NCI-H345 treated with DMSO at 0.1 percent for 48 hours (cell line): ENCODE measurements around the gene OARD1.

Source experiments
- DNase-seq: peaks from one replicate; lab custom pipeline; 2025; ENCODE audit not compliant: unreplicated experiment; lab: John Stamatoyannopoulos, UW

The OARD1 gene

GRCh38 chr6:41050536-41050935 is 21.6 kb downstream of the OARD1 start:
- no peak for DNase-seq

DNA sequence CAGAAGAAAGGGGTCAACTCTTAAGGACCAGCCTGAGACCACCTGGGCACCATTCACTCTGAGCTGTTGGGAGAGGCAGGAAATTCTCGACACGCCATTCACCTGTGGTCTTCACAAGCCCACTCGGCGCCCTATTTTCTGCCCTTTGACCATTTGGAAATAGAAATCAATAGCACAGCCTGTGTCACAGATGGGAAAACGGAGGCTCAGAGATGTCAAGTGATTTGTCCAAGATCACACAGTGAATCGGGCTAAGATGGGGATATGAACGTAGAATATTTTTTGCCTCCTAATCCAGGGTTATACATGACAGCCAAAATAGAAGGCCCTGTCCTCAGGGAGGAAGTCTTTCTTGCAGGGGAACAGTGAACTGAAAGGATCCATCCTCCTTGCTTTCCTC is 22.2 kb downstream of the OARD1 start:
- DNase-seq: no peak

- DNase-seq: no peak
These were observed 22.6 kb downstream of the OARD1 start for GRCh38 chr6:41049521-41049920.

- DNase-seq: no peak
These were observed 24.1 kb downstream of the OARD1 start for GRCh38 chr6:41047745-41048732.

DNA sequence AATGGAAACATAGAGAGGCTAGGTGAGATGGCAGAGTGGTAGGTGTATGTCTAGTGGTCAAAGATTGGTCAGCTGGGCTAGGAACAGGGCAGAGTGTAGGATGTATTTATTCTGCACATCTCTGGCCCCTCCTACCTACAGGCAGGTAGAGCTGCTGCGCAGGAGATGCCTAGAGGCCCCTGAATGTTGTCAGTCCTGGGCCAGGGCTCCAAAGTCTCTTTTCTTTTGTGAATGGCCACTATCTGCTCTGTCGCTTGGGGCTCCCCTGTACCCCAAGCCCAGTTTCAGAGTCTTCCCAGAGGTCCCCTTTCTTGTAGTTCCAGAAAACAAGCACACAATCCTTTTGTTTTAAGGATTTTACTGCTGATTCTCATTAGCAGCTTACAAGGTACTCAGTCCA is 24.9 kb downstream of the OARD1 start:
- no peak for DNase-seq

- DNase-seq: no peak
These were observed 26.1 kb downstream of the OARD1 start for GRCh38 chr6:41046084-41046483.

DNA sequence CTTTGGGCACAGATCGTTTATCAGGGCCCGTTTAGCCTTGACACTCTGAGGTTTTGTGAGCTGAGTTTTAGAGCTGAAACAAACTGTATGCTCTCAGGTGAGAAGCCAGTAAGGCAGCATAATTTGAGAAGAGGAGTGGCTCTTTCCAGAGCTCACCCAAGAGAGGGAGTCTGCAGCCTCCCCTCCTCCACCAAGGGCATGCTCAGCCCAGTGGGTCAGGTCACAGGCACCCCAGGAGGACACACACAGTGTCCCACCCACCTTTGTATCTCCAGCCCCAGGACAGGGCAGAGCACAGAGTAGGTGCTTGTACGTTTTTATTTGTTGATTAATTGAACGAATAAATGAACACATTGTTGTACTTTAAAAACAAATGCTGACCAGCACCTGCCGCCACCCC is 26.5 kb downstream of the OARD1 start:
- DNase-seq: no peak

- DNase-seq: no peak
These were observed 29.0 kb downstream of the OARD1 start for GRCh38 chr6:41043151-41043550.

GRCh38 chr6:41042226-41043055 is 29.7 kb downstream of the OARD1 start, which contains the start of gene TSPO2:
TSPO2 (plus strand) TSS chr6:41042467; CDS start chr6:41042986, 519 bp downstream.
- no peak for DNase-seq

DNA sequence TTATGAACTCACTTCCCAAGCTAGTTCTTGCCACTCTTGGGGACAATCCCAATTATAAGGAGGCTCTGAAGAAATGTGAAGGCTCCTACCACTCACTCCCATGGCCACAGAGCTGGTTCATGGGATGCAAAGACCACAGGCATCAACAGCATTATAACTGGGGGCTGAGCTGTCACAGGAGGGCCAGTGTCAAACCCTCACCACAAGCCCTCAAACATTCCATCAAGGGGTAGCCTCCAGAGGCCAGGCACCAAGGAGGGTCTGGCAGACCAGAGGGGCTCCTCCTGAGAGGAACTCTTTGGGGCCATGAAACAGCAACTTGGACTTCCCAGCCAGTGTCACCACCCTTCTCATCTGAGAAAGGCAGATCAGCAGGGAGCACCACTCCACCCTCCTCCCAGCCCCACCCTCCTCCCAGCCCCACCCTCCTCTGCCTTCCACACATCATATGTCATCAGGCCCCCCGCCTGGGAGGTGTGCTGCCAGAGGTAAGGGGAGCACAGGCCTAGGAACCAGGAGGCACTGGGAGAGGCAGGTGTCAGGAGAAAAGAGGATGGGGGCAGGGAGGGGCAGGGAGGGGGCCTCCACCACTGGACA is 31.1 kb downstream of the OARD1 start:
- DNase-seq: no peak

DNA sequence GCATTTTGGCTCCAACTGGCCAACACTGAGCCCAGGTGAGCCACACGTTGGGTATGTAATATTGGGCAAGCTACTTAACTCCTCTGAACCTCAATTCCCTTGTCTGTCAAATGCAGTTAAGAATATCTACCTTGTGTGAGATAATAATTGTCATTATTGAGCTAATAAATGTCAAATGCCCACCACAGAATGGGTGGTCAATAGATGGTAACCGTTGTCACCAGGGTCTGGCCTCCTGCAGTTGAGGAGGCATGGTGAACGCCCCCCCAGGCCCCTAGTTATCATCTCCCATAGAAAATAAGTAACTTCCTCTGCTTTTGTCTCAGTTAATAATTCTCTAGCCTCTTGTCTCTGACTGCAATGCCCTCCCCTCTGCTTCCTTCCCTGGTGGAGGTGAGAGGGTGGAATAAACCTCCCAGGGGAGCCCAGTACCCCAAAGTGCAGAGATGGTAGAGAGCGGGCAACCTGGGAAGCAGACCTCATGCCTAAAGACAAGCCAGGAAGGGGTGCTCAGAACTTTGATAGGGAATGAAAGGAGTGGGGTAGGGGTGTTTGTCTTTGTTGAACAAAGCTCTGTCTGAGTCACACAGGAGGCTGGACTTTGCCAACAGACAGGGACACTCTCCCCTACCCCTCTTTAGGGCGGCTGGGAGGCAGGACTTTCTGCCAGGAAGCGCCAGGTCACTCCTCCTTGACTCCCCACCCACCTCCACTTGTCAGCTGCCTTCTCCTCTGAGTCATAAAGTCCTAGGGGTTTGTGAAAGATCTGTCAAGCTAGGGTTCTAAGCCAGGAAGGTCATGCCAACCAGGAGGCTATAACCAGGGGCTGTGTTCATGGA is 31.8 kb downstream of the OARD1 start:
- DNase-seq: no peak

- peak; percentile 5 for DNase-seq
These were observed 32.8 kb downstream of the OARD1 start, which contains the start of gene UNC5CL for GRCh38 chr6:41039060-41039998. UNC5CL (minus strand) TSS chr6:41039221; CDS start chr6:41035074, 4,147 bp downstream.

GRCh38 chr6:41038205-41038604 is 34.0 kb downstream of the OARD1 start:
- no peak for DNase-seq

- DNase-seq: peak; percentile 47
These were observed 34.9 kb downstream of the OARD1 start for GRCh38 chr6:41037107-41037900.

- DNase-seq: no peak
These were observed 35.6 kb downstream of the OARD1 start for GRCh38 chr6:41036601-41037000.

GRCh38 chr6:41036186-41036585 is 36.0 kb downstream of the OARD1 start:
- DNase-seq: no peak

DNA sequence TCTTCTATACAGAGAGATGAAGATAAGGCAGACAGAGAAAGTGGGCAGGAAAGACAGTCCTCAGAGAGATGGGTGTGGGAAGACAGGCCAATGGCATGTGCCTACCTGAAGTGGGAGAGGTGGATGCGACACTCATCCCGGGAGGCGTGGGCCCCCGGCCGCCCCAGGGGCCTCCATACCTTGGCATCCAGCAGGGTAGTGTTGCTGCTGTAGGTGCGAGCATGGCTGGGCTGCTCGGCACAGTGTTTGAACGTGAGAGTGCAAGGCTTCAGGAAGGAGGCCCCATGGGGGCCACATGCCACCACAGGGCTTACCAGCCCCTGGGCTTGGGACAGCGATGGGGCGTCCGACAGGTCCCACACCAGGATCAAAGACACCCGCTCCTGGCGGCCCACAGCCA is 38.4 kb downstream of the OARD1 start:
- DNase-seq: no peak

DNA sequence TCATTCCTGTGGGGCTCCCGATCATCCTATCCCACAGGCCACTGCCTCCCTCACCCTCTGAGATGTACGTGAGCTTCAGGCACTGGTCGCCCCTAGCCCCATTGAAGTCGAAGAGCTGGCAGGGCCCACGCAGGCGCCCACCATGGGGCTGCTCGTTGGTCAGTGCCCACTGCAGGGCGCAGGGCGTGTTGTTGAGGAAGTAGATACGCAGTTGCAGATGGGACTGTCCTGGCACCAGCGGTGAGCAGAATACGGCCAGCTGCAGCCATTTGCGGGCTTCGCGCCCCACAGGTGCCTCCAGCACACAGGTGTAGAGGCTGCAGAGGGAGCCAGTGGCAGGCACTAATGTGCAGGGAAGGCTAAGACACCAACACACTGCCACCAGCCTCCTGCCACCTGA is 39.3 kb downstream of the OARD1 start:
- DNase-seq: no peak
